Measurements from ENCODE around the gene ZSWIM3. TPM values are rescaled to one million over a fixed set of nuclear protein-coding genes. Genes with fewer than 3 reads are reported as not detected.

ZSWIM3 gene
- total and polyA plus RNA-seq, 2 donors (not counting 3 experiments of a cell fraction or from before 2014, with no cell fraction given) = 3.8 to 4.4 TPM

- no peak overlapping the region for H3K4me3 ChIP-seq (replicated peaks in 1 of 3; ENCODE audit: insufficient read depth in 1 of 3, low read depth in 1 of 3, low read length in 3 of 3)
- no TSS peak for BruUV-seq (replicated peaks)
- H3K79me2 ChIP-seq (ENCODE audit: control insufficient read depth, insufficient read depth, low read length) = no peaks in the 10 kb centered on the region
- H2AFZ ChIP-seq (ENCODE audit: low read depth, low read length) = peak overlapping the region; percentile 98
- H3K9me1 ChIP-seq (replicated peaks; ENCODE audit: control insufficient read depth, extremely low read depth, insufficient read depth, low read length) = no peaks in the 10 kb centered on the region
- H3K4me2 ChIP-seq (ENCODE audit: insufficient read depth, low read length) = no peak overlapping the region
- H3K27ac ChIP-seq (ENCODE audit: insufficient read depth, low read depth, low read length) = no peak overlapping the region
- dilution Hi-C loops (cut with MboI; ENCODE audit: extremely low pct_ligation_motif_present, low sequenced_read_pairs) (no loop called here), intact Hi-C loops (cut with micrococcal nuclease) (no loop called here)
- H3K9ac ChIP-seq (replicated peaks; ENCODE audit: extremely low read depth, insufficient read depth, low read length) = no peak overlapping the region
- ChIA-PET CTCF (interaction anchor here (1.5 kb wide), 1 partner anchor 33 kb away, joined by 11 read pairs; no protein-coding TSS in a partner anchor), POLR2A (no interaction called here)
- no peaks in the 10 kb centered on the region for H3K9me3 ChIP-seq (replicated peaks; ENCODE audit: control insufficient read depth, insufficient read depth, low read length)
- H3K4me1 ChIP-seq (ENCODE audit: control insufficient read depth, extremely low read depth, insufficient read depth, low read length) = peaks cover 20% of the 10 kb centered on the region
- no peak for FAIRE-seq
- no peak for DNase-seq (ENCODE audit: low read depth, low spot score)
- H4K20me1 ChIP-seq (replicated peaks; ENCODE audit: control insufficient read depth, extremely low read depth, insufficient read depth, low read length) = no peaks in the 10 kb centered on the region
- H3K36me3 ChIP-seq (ENCODE audit: control insufficient read depth in 2 of 2, extremely low read depth in 1 of 2, insufficient read depth in 2 of 2, low read length in 2 of 2) = no peaks in the 10 kb centered on the region
- H3K27me3 ChIP-seq (ENCODE audit: control insufficient read depth in 2 of 2, insufficient read depth in 2 of 2, low read length in 2 of 2) = no peaks in the 10 kb centered on the region
- TF ChIP-seq POLR2AphosphoS5 (IDR thresholded peaks at IDR 0.05; ENCODE audit: insufficient read depth, low read depth, low read length) = no peak
- TF ChIP-seq EZH2 (IDR thresholded peaks at IDR 0.05; ENCODE audit: borderline replicate concordance, low read depth, low read length, severe bottlenecking) = no peak
- no peak for TF ChIP-seq POLR2A (IDR thresholded peaks at IDR 0.05; ENCODE audit: low read depth, low read length)
- TF ChIP-seq GATA2 (IDR thresholded peaks at IDR 0.05; ENCODE audit: insufficient read depth, insufficient read length, low read depth, low read length) = no peak
These were observed 24.8 kb upstream of the ZSWIM3 start for GRCh38 chr20:45832619-45833018.

DNA sequence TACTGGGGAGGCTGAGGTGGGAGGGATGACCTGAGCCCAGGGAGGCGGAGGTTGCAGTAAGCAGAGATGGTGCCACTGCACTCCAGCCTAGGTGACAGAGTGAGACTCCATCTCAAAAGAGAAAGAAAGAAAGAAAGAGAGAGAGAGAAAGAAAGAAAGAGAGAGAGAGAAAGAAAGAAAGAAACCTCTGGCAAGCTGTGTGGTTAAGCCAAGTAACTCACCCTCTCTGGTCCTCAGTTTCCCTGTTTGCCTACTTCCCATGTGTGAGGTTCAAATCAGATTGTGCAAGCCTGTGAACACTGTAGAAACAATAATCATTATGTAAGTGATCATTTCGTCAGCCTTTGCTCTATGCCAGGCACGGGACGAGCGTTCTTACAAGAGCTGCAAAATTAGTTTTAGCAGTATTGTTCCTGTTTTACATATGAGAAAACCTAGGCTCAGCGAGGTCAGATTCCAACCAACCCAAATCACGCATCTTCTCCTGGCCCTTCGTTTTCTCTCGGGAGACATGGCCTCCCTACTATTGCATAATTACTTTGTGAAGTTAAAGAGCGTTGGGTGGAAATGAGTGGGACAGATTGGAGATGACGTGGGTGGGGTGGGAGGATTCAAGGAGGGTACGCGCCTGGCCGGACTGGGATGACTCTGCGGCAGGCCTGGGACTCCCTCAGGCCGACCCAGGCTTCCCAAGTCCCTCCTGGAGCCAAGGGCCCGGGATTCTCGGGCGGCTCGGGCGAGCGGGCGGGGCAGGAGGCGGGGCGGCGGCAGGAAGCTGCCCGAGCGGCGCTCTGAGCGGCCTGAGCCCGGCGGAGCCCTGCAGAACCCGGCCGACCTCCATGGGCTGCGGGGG lies 24.2 kb upstream of the ZSWIM3 start, which contains the start of gene SNX21:
TSS of gene SNX21 (plus strand) at position 770 of the 853 bp plus-strand sequence. CDS start 121 bp downstream, outside the sequence.
- no peak for TF ChIP-seq POLR2A (IDR thresholded peaks at IDR 0.05; ENCODE audit: low read depth, low read length)
- no peak for TF ChIP-seq CTCF (IDR thresholded peaks at IDR 0.05; ENCODE audit: extremely low read depth in 1 of 2, insufficient read depth in 1 of 2, low read depth in 1 of 2, low read length in 2 of 2)
- Histone ChIP-seq H3K4me2 (ENCODE audit: insufficient read depth, low read length) (peak within 1 kb of the TSS; percentile 90), H3K9ac (replicated peaks; ENCODE audit: extremely low read depth, insufficient read depth, low read length) (peak within 1 kb of the TSS; percentile 89), H3K79me2 (ENCODE audit: control insufficient read depth, insufficient read depth, low read length) (no peaks in the 10 kb centered on the region), H4K20me1 (replicated peaks; ENCODE audit: control insufficient read depth, extremely low read depth, insufficient read depth, low read length) (no peaks in the 10 kb centered on the region), H3K36me3 (ENCODE audit: control insufficient read depth in 2 of 2, extremely low read depth in 1 of 2, insufficient read depth in 2 of 2, low read length in 2 of 2) (no peaks in the 10 kb centered on the region), H3K27me3 (ENCODE audit: control insufficient read depth in 2 of 2, insufficient read depth in 2 of 2, low read length in 2 of 2) (no peaks in the 10 kb centered on the region), H3K9me3 (replicated peaks; ENCODE audit: control insufficient read depth, insufficient read depth, low read length) (no peaks in the 10 kb centered on the region), H3K4me3 (replicated peaks in 1 of 3; ENCODE audit: insufficient read depth in 1 of 3, low read depth in 1 of 3, low read length in 3 of 3) (peak within 1 kb of the TSS; percentile 35 to 64 (median 47)), H3K9me1 (replicated peaks; ENCODE audit: control insufficient read depth, extremely low read depth, insufficient read depth, low read length) (no peaks in the 10 kb centered on the region), H3K4me1 (ENCODE audit: control insufficient read depth, extremely low read depth, insufficient read depth, low read length) (peaks cover 20% of the 10 kb centered on the region), H2AFZ (ENCODE audit: low read depth, low read length) (peak within 1 kb of the TSS; percentile 98), H3K27ac (ENCODE audit: insufficient read depth, low read depth, low read length) (peak within 1 kb of the TSS; percentile 71)
- ChIA-PET POLR2A (interaction anchor here (0.6 kb wide), 1 partner anchor 42 kb away, joined by 7 read pairs; no protein-coding TSS in a partner anchor), CTCF (interaction anchor here (0.6 to 1.9 kb wide), 7 partner anchors 9 to 137 kb away, joined by 3 to 14 read pairs (median 5); no protein-coding TSS in a partner anchor)
- intact Hi-C loops (cut with micrococcal nuclease) = no loop called here
- BruUV-seq (replicated peaks) = TSS peak; percentile 60
- DNase-seq (ENCODE audit: low read depth, low spot score) (peak; percentile 78), FAIRE-seq (peak; percentile 88)
- dilution Hi-C loops (cut with MboI; ENCODE audit: extremely low pct_ligation_motif_present, low sequenced_read_pairs) = no loop called here
